HEK293 (cell line): ENCODE data around the gene PHF12.
A peak's percentile ranks its signal among the peaks of the same experiment; 100 is the strongest.
"Not testable (repeated sequence)": the region's sequence is repeated elsewhere in the genome, so short reads cannot be mapped to it uniquely, and the experiment has no call there.

ENCODE experiments used
- CTCF ChIA-PET: fragments of 350-600 bp; formaldehyde crosslinking; extraction: SDS; loops from one replicate; lab custom pipeline; 2021; ENCODE audit warnings: antibody characterized with exemption; lab: Yijun Ruan, JAX
- POLR2A ChIA-PET: fragments of 300-600 bp; formaldehyde crosslinking; extraction: SDS; loops from one replicate; lab custom pipeline; 2020; ENCODE audit warnings: antibody characterized with exemption, inconsistent platforms; lab: Yijun Ruan, JAX
- H3K27ac ChIP-seq: fragments of 200-500 bp; sonication (Bioruptor generic); 2 replicates; pipeline ENCODE4 v1.5.1; 2014; ENCODE audit warnings: low read depth, low read length, control low read depth, inconsistent platforms; ENCODE audit errors: extremely low read depth
- H3K36me3 ChIP-seq, 2 experiments: fragments of 200-500 bp in 1 of 2; sonication (Bioruptor generic) in 1 of 2; 1 replicate in 1 of 2; 2 replicates in 1 of 2; pipeline ENCODE4 v1.5.1; 2014 to 2017; ENCODE audit warnings: inconsistent platforms in 2 of 2, low read length in 2 of 2; ENCODE audit not compliant: control insufficient read depth in 2 of 2, insufficient read depth in 1 of 2
- H3K4me1 ChIP-seq: fragments of 200-500 bp; sonication (Bioruptor generic); 2 replicates; pipeline ENCODE4 v1.5.1; 2014; ENCODE audit warnings: mild to moderate bottlenecking, low read length, inconsistent platforms; ENCODE audit not compliant: control insufficient read depth, insufficient read depth
- H3K4me3 ChIP-seq: 2 replicates; pipeline ENCODE4 v1.5.1; 2011; ENCODE audit warnings: low read depth, mild to moderate bottlenecking, control low read depth, low read length, moderate library complexity
- H3K9me3 ChIP-seq: fragments of 200-500 bp; sonication (Bioruptor generic); 2 replicates; pipeline ENCODE4 v1.5.1; 2014; ENCODE audit warnings: low read depth, low read length, inconsistent platforms; ENCODE audit not compliant: control insufficient read depth, insufficient read depth
- ELK4 ChIP-seq: IDR thresholded peaks from 2 replicates; pipeline ENCODE4 v1.6.1; 2011; ENCODE audit warnings: mild to moderate bottlenecking, low read depth, low read length, borderline replicate concordance
- KLF16 ChIP-seq: fragments of 450-650 bp; formaldehyde crosslinking; IDR thresholded peaks from 2 replicates; pipeline ENCODE4 v1.5.1; 2017; ENCODE audit warnings: missing biosample characterization, missing genetic modification characterization
- KLF17 ChIP-seq: fragments of 450-650 bp; formaldehyde crosslinking; IDR thresholded peaks from 2 replicates; pipeline ENCODE4 v1.5.1; 2016; ENCODE audit warnings: missing biosample characterization, missing genetic modification characterization
- KLF8 ChIP-seq: fragments of 450-650 bp; formaldehyde crosslinking; IDR thresholded peaks from 2 replicates; pipeline ENCODE4 v1.5.1; 2016; ENCODE audit warnings: missing biosample characterization, missing genetic modification characterization
- MZF1 ChIP-seq: fragments of 450-650 bp; formaldehyde crosslinking; IDR thresholded peaks from 2 replicates; pipeline ENCODE4 v1.5.1; 2017; ENCODE audit warnings: missing biosample characterization, missing genetic modification characterization, borderline replicate concordance
- OVOL3 ChIP-seq: fragments of 450-650 bp; formaldehyde crosslinking; IDR thresholded peaks from 2 replicates; pipeline ENCODE4 v1.5.1; 2016; ENCODE audit warnings: missing biosample characterization, missing genetic modification characterization
- SCRT2 ChIP-seq: fragments of 450-650 bp; formaldehyde crosslinking; IDR thresholded peaks from 2 replicates; pipeline ENCODE4 v1.5.1; 2016; ENCODE audit warnings: missing biosample characterization, missing genetic modification characterization
- YY2 ChIP-seq: fragments of 450-650 bp; formaldehyde crosslinking; IDR thresholded peaks from 2 replicates; pipeline ENCODE4 v1.5.1; 2016; ENCODE audit warnings: missing biosample characterization, missing genetic modification characterization
- ZBTB21 ChIP-seq: fragments of 450-650 bp; formaldehyde crosslinking; IDR thresholded peaks from 2 replicates; pipeline ENCODE4 v1.5.1; 2017; ENCODE audit warnings: missing biosample characterization, missing genetic modification characterization
- ZBTB26 ChIP-seq: fragments of 450-650 bp; formaldehyde crosslinking; optimal IDR thresholded peaks from 2 replicates; pipeline ENCODE3; 2016; ENCODE audit warnings: missing biosample characterization, mild to moderate bottlenecking, missing genetic modification characterization
- ZNF121 ChIP-seq: fragments of 450-650 bp; formaldehyde crosslinking; IDR thresholded peaks from 2 replicates; pipeline ENCODE4 v1.5.1; 2016; ENCODE audit warnings: missing biosample characterization, missing genetic modification characterization
- ZNF2 ChIP-seq: fragments of 450-650 bp; formaldehyde crosslinking; IDR thresholded peaks from 2 replicates; pipeline ENCODE4 v1.5.1; 2016; ENCODE audit warnings: missing biosample characterization, missing genetic modification characterization
- ZNF223 ChIP-seq: fragments of 450-650 bp; formaldehyde crosslinking; IDR thresholded peaks from 2 replicates; pipeline ENCODE4 v1.5.1; 2016; ENCODE audit warnings: missing biosample characterization, missing genetic modification characterization
- ZNF280D ChIP-seq: fragments of 450-650 bp; formaldehyde crosslinking; IDR thresholded peaks from 2 replicates; pipeline ENCODE4 v1.5.1; 2016; ENCODE audit warnings: missing biosample characterization, missing genetic modification characterization
- ZNF324 ChIP-seq: fragments of 450-650 bp; formaldehyde crosslinking; IDR thresholded peaks from 2 replicates; pipeline ENCODE4 v1.5.1; 2016; ENCODE audit warnings: missing biosample characterization, missing genetic modification characterization
- ZNF350 ChIP-seq: fragments of 450-650 bp; formaldehyde crosslinking; IDR thresholded peaks from 2 replicates; pipeline ENCODE4 v1.5.0; 2017; ENCODE audit warnings: missing biosample characterization, mild to moderate bottlenecking, missing genetic modification characterization
- ZNF416 ChIP-seq: fragments of 450-650 bp; formaldehyde crosslinking; IDR thresholded peaks from 2 replicates; pipeline ENCODE4 v1.5.1; 2016; ENCODE audit warnings: missing biosample characterization, missing genetic modification characterization
- ZNF488 ChIP-seq: fragments of 450-650 bp; formaldehyde crosslinking; IDR thresholded peaks from 2 replicates; pipeline ENCODE4 v1.5.1; 2016; ENCODE audit warnings: missing biosample characterization, missing genetic modification characterization
- ZNF558 ChIP-seq: fragments of 450-650 bp; formaldehyde crosslinking; IDR thresholded peaks from 2 replicates; pipeline ENCODE4 v1.5.1; 2016; ENCODE audit warnings: missing biosample characterization, missing genetic modification characterization
- ZNF707 ChIP-seq: fragments of 450-650 bp; formaldehyde crosslinking; IDR thresholded peaks from 2 replicates; pipeline ENCODE4 v1.5.1; 2016; ENCODE audit warnings: missing biosample characterization, missing genetic modification characterization
- ZNF777 ChIP-seq: fragments of 450-650 bp; formaldehyde crosslinking; IDR thresholded peaks from 2 replicates; pipeline ENCODE4 v1.5.1; 2017; ENCODE audit warnings: missing biosample characterization, missing genetic modification characterization, borderline replicate concordance
- ZNF792 ChIP-seq: fragments of 450-650 bp; formaldehyde crosslinking; IDR thresholded peaks from 2 replicates; pipeline ENCODE4 v1.5.1; 2016; ENCODE audit warnings: missing biosample characterization, missing genetic modification characterization
- ZSCAN30 ChIP-seq: fragments of 450-650 bp; IDR thresholded peaks from 2 replicates; pipeline ENCODE4 v1.5.1; 2018; ENCODE audit warnings: missing biosample characterization, mild to moderate bottlenecking, missing genetic modification characterization, moderate library complexity

Gene PHF12

GRCh38 chr17:28935744-28936460 is 15.4 kb downstream of the PHF12 start (continued):
- peak; percentile 89 for TF ChIP-seq SCRT2 (tag by site-specific recombination)
- TF ChIP-seq, all 188 proteins: peak for 3

GRCh38 chr17:28934508-28934907 is 16.8 kb downstream of the PHF12 start:
- Histone ChIP-seq H3K4me1 (peaks cover 24% of the 10 kb centered on the region), H3K36me3 (peaks cover 11 to 41% of the 10 kb centered on the region in 2 experiments)
- H3K4me3 ChIP-seq, H3K9me3 ChIP-seq, H3K27ac ChIP-seq: not testable (repeated sequence)
- peak; percentile 76 for TF ChIP-seq ZNF121
- POLR2A ChIA-PET, result interaction anchor here (1.1 to 2.0 kb wide), 2 partner anchors 15 to 17 kb away, joined by 3 to 5 read pairs; partner anchors contain the start of gene PHF12
- CTCF ChIA-PET, result interaction anchor here (0.8 to 1.6 kb wide), 6 partner anchors 16 to 285 kb away, joined by 3 to 7 read pairs (median 4); no protein-coding TSS in a partner anchor

GRCh38 chr17:28929787-28930186 is 21.5 kb downstream of the PHF12 start:
- TF ChIP-seq ZNF2 (tag by site-specific recombination) (no peak), ZNF488 (no peak), ZNF792 (tag by site-specific recombination) (no peak), ZNF558 (tag by site-specific recombination) (no peak), KLF17 (no peak), ZNF777 (no peak), YY2 (tag by site-specific recombination) (no peak)
- Histone ChIP-seq H3K4me1 (no peaks in the 10 kb centered on the region; the same call in 1 of the 2 replicates), H3K9me3 (no peaks in the 10 kb centered on the region), H3K27ac (no peak overlapping the region), H3K4me3 (no peak overlapping the region), H3K36me3 (peaks cover 16 to 67% of the 10 kb centered on the region in 2 experiments)
- POLR2A ChIA-PET, result interaction anchor here (1.2 kb wide), 1 partner anchor 22 kb away, joined by 8 read pairs; no protein-coding TSS in a partner anchor
- CTCF ChIA-PET, result interaction anchor here (0.5 to 2.2 kb wide), 9 partner anchors 13 to 203 kb away, joined by 3 to 8 read pairs (median 4); partner anchors contain the start of gene TLCD1

- Histone ChIP-seq H3K27ac (no peak overlapping the region), H3K9me3 (no peaks in the 10 kb centered on the region), H3K4me1 (no peaks in the 10 kb centered on the region; the same call in 1 of the 2 replicates), H3K4me3 (no peak overlapping the region), H3K36me3 (peaks cover 29 to 75% of the 10 kb centered on the region in 2 experiments)
- ChIA-PET CTCF (interaction anchor here (1.6 to 1.9 kb wide), 2 partner anchors 10 to 21 kb away, joined by 5 to 7 read pairs; no protein-coding TSS in a partner anchor), POLR2A (no interaction called here)
- TF ChIP-seq KLF8 (tag by site-specific recombination) (peak; percentile 41; the same call in 1 of the 2 replicates), ZNF223 (tag by site-specific recombination) (no peak), ZNF416 (tag by site-specific recombination) (no peak), ZNF707 (no peak), ELK4 (no peak), ZBTB21 (no peak), ZSCAN30 (tag by site-specific recombination) (no peak), KLF16 (no peak), ZNF324 (no peak), ZNF350 (tag by site-specific recombination) (no peak), ZBTB26 (tag by site-specific recombination) (no peak), MZF1 (no peak), OVOL3 (tag by site-specific recombination) (no peak), ZNF280D (0 out of 2 replicates have a peak, but pooled peaks have one; percentile 9)
These were observed 23.3 kb downstream of the PHF12 start for GRCh38 chr17:28928061-28928460.
